Measurements from ENCODE around the gene C1orf159.
A peak's percentile ranks its signal among the peaks of the same experiment; 100 is the strongest.

Gene C1orf159

GRCh38 chr1:1085911-1086841 lies 29.7 kb downstream of the C1orf159 start:
- Histone ChIP-seq H3K36me3 (replicated peaks in 1 of 2; ENCODE audit: control insufficient read depth in 2 of 2, insufficient read depth in 2 of 2, low read length in 2 of 2) (peaks cover 2 to 4% of the 10 kb centered on the region in 2 donors), H2BK12ac (ENCODE audit: low read length) (no peak overlapping the region), H3K79me1 (ENCODE audit: low read depth, low read length) (peaks cover 7% of the 10 kb centered on the region), H3K18ac (ENCODE audit: low read length) (peak overlapping the region; percentile 8), H2BK120ac (ENCODE audit: low read depth, low read length) (no peak overlapping the region), H3K9me3 (replicated peaks in 1 of 2; ENCODE audit: control insufficient read depth in 2 of 2, insufficient read depth in 1 of 2, low read depth in 1 of 2, low read length in 2 of 2) (no peaks in the 10 kb centered on the region), H3K14ac (ENCODE audit: low read length) (no peak overlapping the region), H3K9ac (ENCODE audit: low read depth, low read length, poor library complexity) (peak overlapping the region; percentile 60), H3K4me2 (ENCODE audit: insufficient read depth, low read length, poor library complexity, severe bottlenecking) (no peak overlapping the region), H3K23ac (ENCODE audit: low read depth, low read length, poor library complexity) (no peak overlapping the region), H3K27ac (replicated peaks; ENCODE audit: low read length) (no peak overlapping the region), H2AFZ (ENCODE audit: low read length) (no peak overlapping the region), H2BK5ac (ENCODE audit: low read length) (no peak overlapping the region), H3K27me3 (ENCODE audit: control insufficient read depth in 3 of 3, insufficient read depth in 3 of 3, low read depth in 1 of 3, low read length in 3 of 3) (no peaks in the 10 kb centered on the region), H3K4ac (ENCODE audit: low read length) (no peak overlapping the region), H3K4me3 (ENCODE audit: low read length in 2 of 2) (peak overlapping the region in 1 of 2 donors; percentile 53), H2BK15ac (ENCODE audit: low read length) (no peak overlapping the region), H2AK5ac (ENCODE audit: low read depth, low read length) (peak overlapping the region; percentile 37), H3K4me1 (ENCODE audit: control insufficient read depth in 2 of 2, insufficient read depth in 1 of 2, low read depth in 1 of 2, low read length in 2 of 2) (no peaks in the 10 kb centered on the region), H4K8ac (ENCODE audit: low read depth, low read length) (no peak overlapping the region), H4K91ac (ENCODE audit: low read depth, low read length, poor library complexity) (no peak overlapping the region)
- WGBS, 2 donors (ENCODE audit: extremely low coverage in 2 of 2, insufficient read length in 2 of 2, insufficient replicate concordance in 1 of 2): no CpG with 5 or more reads among the region's 38 CpGs
- DNase-seq (ENCODE audit: low spot score): no peak

- no peak overlapping the region for H2AFZ ChIP-seq (ENCODE audit: low read length)
- peaks cover 7% of the 10 kb centered on the region for H3K79me1 ChIP-seq (ENCODE audit: low read depth, low read length)
- H2BK5ac ChIP-seq (ENCODE audit: low read length): no peak overlapping the region
- H3K4me1 ChIP-seq (ENCODE audit: control insufficient read depth in 2 of 2, insufficient read depth in 1 of 2, low read depth in 1 of 2, low read length in 2 of 2): peaks cover 1% of the 10 kb centered on the region in 2 donors
- H2BK120ac ChIP-seq (ENCODE audit: low read depth, low read length): no peak overlapping the region
- H2BK15ac ChIP-seq (ENCODE audit: low read length): no peak overlapping the region
- H3K4me2 ChIP-seq (ENCODE audit: insufficient read depth, low read length, poor library complexity, severe bottlenecking): no peak overlapping the region
- peaks cover 2 to 4% of the 10 kb centered on the region in 2 donors for H3K36me3 ChIP-seq (replicated peaks in 1 of 2; ENCODE audit: control insufficient read depth in 2 of 2, insufficient read depth in 2 of 2, low read length in 2 of 2)
- no peak overlapping the region for H4K8ac ChIP-seq (ENCODE audit: low read depth, low read length)
- H2AK5ac ChIP-seq (ENCODE audit: low read depth, low read length): peak overlapping the region; percentile 21
- H2BK12ac ChIP-seq (ENCODE audit: low read length): no peak overlapping the region
- no peak overlapping the region for H4K91ac ChIP-seq (ENCODE audit: low read depth, low read length, poor library complexity)
- no peak overlapping the region for H3K23ac ChIP-seq (ENCODE audit: low read depth, low read length, poor library complexity)
- no CpG with 5 or more reads among the region's 30 CpGs for WGBS, 2 donors (ENCODE audit: extremely low coverage in 2 of 2, insufficient read length in 2 of 2, insufficient replicate concordance in 1 of 2)
- no peak overlapping the region for H3K18ac ChIP-seq (ENCODE audit: low read length)
- no peak overlapping the region for H3K14ac ChIP-seq (ENCODE audit: low read length)
- DNase-seq (ENCODE audit: low spot score): no peak
- H3K9me3 ChIP-seq (replicated peaks in 1 of 2; ENCODE audit: control insufficient read depth in 2 of 2, insufficient read depth in 1 of 2, low read depth in 1 of 2, low read length in 2 of 2): no peaks in the 10 kb centered on the region
- H3K9ac ChIP-seq (ENCODE audit: low read depth, low read length, poor library complexity): no peak overlapping the region
- H3K27ac ChIP-seq (replicated peaks; ENCODE audit: low read length): no peak overlapping the region
- H3K4ac ChIP-seq (ENCODE audit: low read length): no peak overlapping the region
- no peaks in the 10 kb centered on the region for H3K27me3 ChIP-seq (ENCODE audit: control insufficient read depth in 3 of 3, insufficient read depth in 3 of 3, low read depth in 1 of 3, low read length in 3 of 3)
- no peak overlapping the region for H3K4me3 ChIP-seq (ENCODE audit: low read length in 2 of 2)
Observed at GRCh38 chr1:1085171-1085841, 30.6 kb downstream of the C1orf159 start.

DNA sequence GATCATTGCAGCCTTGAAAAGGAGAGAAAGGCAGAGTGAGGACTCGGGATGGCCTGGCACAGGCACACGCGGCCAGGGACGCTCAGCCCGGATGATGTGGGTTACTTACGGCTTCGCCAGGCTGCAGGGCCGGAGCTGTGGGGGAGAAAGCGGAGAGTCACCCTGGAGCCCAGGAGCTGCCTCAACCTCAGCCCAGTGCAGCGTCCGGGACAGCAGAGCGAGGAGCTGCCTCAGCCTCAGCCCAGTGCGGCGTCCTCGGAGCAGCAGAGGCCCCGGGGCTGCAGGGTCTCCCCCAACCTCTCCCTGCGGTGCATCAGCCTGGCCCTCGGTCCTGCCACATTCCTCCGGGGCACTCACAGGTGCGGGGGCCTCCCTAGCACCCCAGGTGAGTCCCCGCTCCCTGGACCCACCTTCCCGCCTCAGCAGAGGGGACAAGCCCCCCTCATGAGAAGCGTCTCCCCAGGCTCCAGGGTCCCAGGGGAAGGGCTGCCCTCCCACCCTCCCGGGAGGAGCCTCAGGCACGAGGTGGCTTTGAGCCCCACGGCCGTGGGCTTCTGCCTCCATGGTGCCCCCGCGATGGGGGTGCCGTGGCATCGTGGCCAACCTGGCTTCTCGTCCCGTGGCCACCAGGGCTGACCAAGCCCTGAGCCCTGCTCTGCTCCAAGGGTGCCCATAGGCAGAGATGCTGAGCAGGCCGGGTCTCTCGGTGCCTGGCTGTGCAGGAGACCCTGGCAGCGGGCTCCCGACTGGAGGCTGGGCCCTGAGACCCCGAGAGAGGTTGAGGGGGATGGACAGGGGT lies 31.3 kb downstream of the C1orf159 start:
- no CpG with 5 or more reads among the region's 38 CpGs for WGBS, 2 donors (ENCODE audit: extremely low coverage in 2 of 2, insufficient read length in 2 of 2, insufficient replicate concordance in 1 of 2)
- H3K4me2 ChIP-seq (ENCODE audit: insufficient read depth, low read length, poor library complexity, severe bottlenecking): no peak overlapping the region
- peak overlapping the region; percentile 21 for H3K9ac ChIP-seq (ENCODE audit: low read depth, low read length, poor library complexity)
- no peak overlapping the region for H2BK120ac ChIP-seq (ENCODE audit: low read depth, low read length)
- H3K4me1 ChIP-seq (ENCODE audit: control insufficient read depth in 2 of 2, insufficient read depth in 1 of 2, low read depth in 1 of 2, low read length in 2 of 2): peaks cover 4 to 8% of the 10 kb centered on the region in 2 donors
- H4K91ac ChIP-seq (ENCODE audit: low read depth, low read length, poor library complexity): no peak overlapping the region
- no peaks in the 10 kb centered on the region for H3K9me3 ChIP-seq (replicated peaks in 1 of 2; ENCODE audit: control insufficient read depth in 2 of 2, insufficient read depth in 1 of 2, low read depth in 1 of 2, low read length in 2 of 2)
- peak overlapping the region; percentile 53 for H2BK5ac ChIP-seq (ENCODE audit: low read length)
- no peak overlapping the region for H4K8ac ChIP-seq (ENCODE audit: low read depth, low read length)
- H3K27me3 ChIP-seq (ENCODE audit: control insufficient read depth in 3 of 3, insufficient read depth in 3 of 3, low read depth in 1 of 3, low read length in 3 of 3): no peaks in the 10 kb centered on the region
- no peak overlapping the region for H2AK5ac ChIP-seq (ENCODE audit: low read depth, low read length)
- no peak overlapping the region for H3K4ac ChIP-seq (ENCODE audit: low read length)
- H3K14ac ChIP-seq (ENCODE audit: low read length): no peak overlapping the region
- H2BK15ac ChIP-seq (ENCODE audit: low read length): no peak overlapping the region
- no peak overlapping the region for H2BK12ac ChIP-seq (ENCODE audit: low read length)
- no peak overlapping the region for H3K23ac ChIP-seq (ENCODE audit: low read depth, low read length, poor library complexity)
- H3K4me3 ChIP-seq (ENCODE audit: low read length in 2 of 2): no peak overlapping the region
- H3K36me3 ChIP-seq (replicated peaks in 1 of 2; ENCODE audit: control insufficient read depth in 2 of 2, insufficient read depth in 2 of 2, low read length in 2 of 2): peaks cover 2 to 4% of the 10 kb centered on the region in 2 donors
- H2AFZ ChIP-seq (ENCODE audit: low read length): no peak overlapping the region
- DNase-seq (ENCODE audit: low spot score): no peak
- H3K18ac ChIP-seq (ENCODE audit: low read length): no peak overlapping the region
- no peak overlapping the region for H3K27ac ChIP-seq (replicated peaks; ENCODE audit: low read length)
- peaks cover 7% of the 10 kb centered on the region for H3K79me1 ChIP-seq (ENCODE audit: low read depth, low read length)
